HUES64 (cell line): ENCODE measurements around the gene TGFBR1.

Experiments
- H3K27ac ChIP-seq: 2 replicates; pipeline ENCODE4 v1.7.0; 2013; ENCODE audit warnings: low read depth, low read length, inconsistent platforms
- H3K27me3 ChIP-seq: 2 replicates; pipeline ENCODE4 v1.6.1; 2013; ENCODE audit warnings: mild to moderate bottlenecking, low read length; ENCODE audit not compliant: insufficient read depth
- H3K36me3 ChIP-seq: 2 replicates; pipeline ENCODE4 v1.6.1; 2013; ENCODE audit warnings: mild to moderate bottlenecking, low read length; ENCODE audit not compliant: insufficient read depth
- H3K4me1 ChIP-seq: 2 replicates; pipeline ENCODE4 v1.6.1; 2013; ENCODE audit warnings: mild to moderate bottlenecking, low read length, moderate library complexity; ENCODE audit not compliant: insufficient read depth
- H3K4me3 ChIP-seq: 2 replicates; pipeline ENCODE4 v1.5.1; 2013; ENCODE audit warnings: mild to moderate bottlenecking, low read length, moderate library complexity
- H3K9ac ChIP-seq: 2 replicates; pipeline ENCODE4 v1.6.1; 2013; ENCODE audit warnings: mild to moderate bottlenecking, low read depth, low read length
- H3K9me3 ChIP-seq: 2 replicates; pipeline ENCODE4 v1.6.1; 2013; ENCODE audit warnings: low read depth, low read length; ENCODE audit not compliant: insufficient read depth
- WGBS: fragments of 150-250, 120-280 bp; methylation state at CpG from one replicate; pipeline ENCODE4 v1.1.7; 2013; ENCODE audit warnings: missing lambda C conversion rate; 5-methylcytosine and 5-hydroxymethylcytosine counted together

The TGFBR1 gene

DNA sequence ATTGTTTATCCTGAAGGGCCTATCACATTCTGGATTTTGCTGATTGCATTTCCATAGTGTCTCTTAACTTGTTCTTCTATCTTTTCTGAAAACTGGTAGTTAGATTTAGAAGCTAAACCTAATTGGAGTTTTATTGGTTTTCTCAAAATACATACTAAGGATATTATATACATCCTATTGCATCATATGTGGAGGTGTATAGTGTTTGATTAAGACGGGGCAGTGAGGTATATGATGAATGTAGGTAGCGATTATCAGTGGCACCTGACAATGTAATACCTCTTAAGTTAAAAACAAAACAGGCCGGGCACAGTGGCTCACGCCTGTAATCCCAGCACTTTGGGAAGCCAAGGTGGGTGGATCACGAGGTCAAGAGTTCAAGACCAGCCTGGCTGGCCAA, 35.0 kb downstream of the TGFBR1 start:
- Histone ChIP-seq H3K27me3 (no peaks in the 10 kb centered on the region), H3K9ac (no peak overlapping the region), H3K36me3 (peaks cover 66% of the 10 kb centered on the region), H3K9me3 (no peaks in the 10 kb centered on the region), H3K4me1 (peaks cover 4% of the 10 kb centered on the region; the same call in 1 of the 2 replicates), H3K27ac (no peak overlapping the region), H3K4me3 (no peak overlapping the region)
- 92% methylated on average over 5 of the region's 5 CpGs for WGBS

DNA sequence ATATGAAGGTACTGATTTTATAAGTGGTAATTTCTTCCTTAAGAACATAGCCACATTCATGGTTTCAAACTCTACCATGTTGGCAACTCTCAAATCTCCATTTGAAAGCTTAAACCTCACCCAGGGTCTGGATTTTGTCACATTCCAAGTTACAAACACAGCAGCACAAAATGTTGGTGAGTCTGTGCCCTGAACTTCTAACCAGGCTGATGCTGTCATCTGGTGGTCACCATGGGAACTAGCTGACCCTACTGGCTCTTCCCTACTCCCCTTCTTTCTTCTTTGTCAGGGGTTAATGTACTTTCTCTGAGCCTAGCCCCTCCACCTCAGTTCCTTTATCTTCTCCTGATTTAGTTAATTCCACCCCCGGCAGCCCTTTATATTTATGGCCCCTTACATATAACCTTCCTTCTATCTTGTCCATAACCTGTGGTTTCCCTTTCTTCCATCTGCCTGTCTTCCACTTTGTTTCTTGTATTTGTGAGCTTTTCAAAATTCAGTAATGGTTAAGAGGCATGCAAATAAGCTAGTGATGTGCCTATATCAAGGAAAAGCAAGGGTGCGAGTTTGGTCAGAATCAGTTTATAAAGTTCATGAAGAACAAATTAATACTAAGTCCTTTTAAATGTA, 35.9 kb downstream of the TGFBR1 start:
- Histone ChIP-seq H3K4me3 (no peak overlapping the region), H3K27ac (no peak overlapping the region), H3K27me3 (no peaks in the 10 kb centered on the region), H3K4me1 (peaks cover 4% of the 10 kb centered on the region; the same call in 1 of the 2 replicates), H3K9me3 (no peaks in the 10 kb centered on the region), H3K36me3 (peaks cover 76% of the 10 kb centered on the region), H3K9ac (no peak overlapping the region)
- 95% methylated on average over 2 of the region's 2 CpGs for WGBS

DNA sequence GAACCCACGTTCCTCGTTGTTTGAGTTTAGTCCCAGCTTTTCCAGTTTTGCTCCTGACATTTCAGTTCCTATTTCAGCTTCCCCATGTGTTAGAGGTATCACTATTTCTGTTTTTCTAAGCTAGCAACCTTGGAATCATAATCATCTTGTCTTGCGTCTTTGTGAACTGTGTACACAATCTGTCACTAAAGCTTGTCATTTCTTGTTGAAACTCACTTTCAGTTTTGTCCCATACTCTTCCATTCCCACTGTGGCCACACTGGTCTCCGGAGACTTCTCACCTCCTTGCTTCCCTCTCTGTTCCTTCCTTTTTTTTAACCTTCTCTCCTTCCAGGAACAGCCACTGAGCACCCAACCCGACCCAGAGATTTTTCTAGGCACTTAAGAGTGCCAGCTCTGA, 36.9 kb downstream of the TGFBR1 start:
- peaks cover 86% of the 10 kb centered on the region for H3K36me3 ChIP-seq
- H3K9ac ChIP-seq: no peak overlapping the region
- no peaks in the 10 kb centered on the region for H3K9me3 ChIP-seq
- H3K4me1 ChIP-seq: peaks cover 4% of the 10 kb centered on the region; the same call in 1 of the 2 replicates
- H3K27me3 ChIP-seq: no peaks in the 10 kb centered on the region
- no peak overlapping the region for H3K4me3 ChIP-seq
- H3K27ac ChIP-seq: no peak overlapping the region
- 89% methylated on average over 5 of the region's 5 CpGs for WGBS

DNA sequence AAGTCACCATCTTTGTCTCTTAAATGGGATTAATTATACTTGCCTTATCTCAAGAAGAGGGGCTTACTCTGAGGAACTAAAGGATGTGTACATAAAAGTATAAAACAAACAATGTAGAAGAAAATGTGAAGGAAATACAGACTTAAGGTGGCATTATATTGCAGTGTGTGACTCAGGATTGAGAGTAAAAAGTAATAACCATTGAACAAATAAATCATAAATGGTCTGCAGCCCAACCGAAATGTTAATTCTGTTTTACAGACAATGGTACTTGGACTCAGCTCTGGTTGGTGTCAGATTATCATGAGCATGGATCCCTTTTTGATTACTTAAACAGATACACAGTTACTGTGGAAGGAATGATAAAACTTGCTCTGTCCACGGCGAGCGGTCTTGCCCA, 37.4 kb downstream of the TGFBR1 start:
- Histone ChIP-seq H3K9ac (no peak overlapping the region), H3K27me3 (no peaks in the 10 kb centered on the region), H3K27ac (no peak overlapping the region), H3K4me3 (no peak overlapping the region), H3K4me1 (peaks cover 4% of the 10 kb centered on the region; the same call in 1 of the 2 replicates), H3K9me3 (no peaks in the 10 kb centered on the region), H3K36me3 (peaks cover 87% of the 10 kb centered on the region)
- whole genome bisulfite sequencing: 71% methylated on average over 4 of the region's 4 CpGs

DNA sequence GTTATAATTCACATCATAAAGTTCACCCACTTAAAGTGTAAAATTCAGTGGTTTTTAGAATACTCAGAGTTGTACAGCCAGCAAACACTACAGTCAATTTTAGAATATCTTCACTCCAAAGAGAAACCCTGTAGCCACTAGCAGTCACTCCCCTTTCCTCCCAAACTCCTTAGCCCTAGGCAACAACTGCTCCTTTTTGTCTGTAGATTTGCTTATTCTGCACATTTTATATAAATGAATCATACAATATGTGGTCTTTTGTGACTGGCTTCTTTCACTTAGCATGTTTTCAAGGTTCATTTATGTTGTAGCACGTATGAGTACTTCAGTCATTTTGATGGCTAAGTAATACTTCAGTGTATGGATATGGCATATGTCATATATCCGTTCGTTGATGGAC, 38.7 kb downstream of the TGFBR1 start:
- Histone ChIP-seq H3K4me1 (peaks cover 4% of the 10 kb centered on the region; the same call in 1 of the 2 replicates), H3K9me3 (no peaks in the 10 kb centered on the region), H3K9ac (no peak overlapping the region), H3K4me3 (no peak overlapping the region), H3K27ac (no peak overlapping the region), H3K36me3 (peaks cover 87% of the 10 kb centered on the region), H3K27me3 (no peaks in the 10 kb centered on the region)
- WGBS: 95% methylated on average over 3 of the region's 3 CpGs

GRCh38 chr9:99144966-99145365, 40.1 kb downstream of the TGFBR1 start:
- peaks cover 15% of the 10 kb centered on the region for H3K4me1 ChIP-seq
- no peaks in the 10 kb centered on the region for H3K27me3 ChIP-seq
- H3K36me3 ChIP-seq: peaks cover 95% of the 10 kb centered on the region
- WGBS: 86% methylated on average over 4 of the region's 4 CpGs
- H3K9me3 ChIP-seq: no peaks in the 10 kb centered on the region
- no peak overlapping the region for H3K4me3 ChIP-seq
- H3K9ac ChIP-seq: no peak overlapping the region
- H3K27ac ChIP-seq: no peak overlapping the region

GRCh38 chr9:99146574-99146973, 41.7 kb downstream of the TGFBR1 start:
- Histone ChIP-seq H3K4me3 (no peak overlapping the region), H3K36me3 (peaks cover 90% of the 10 kb centered on the region), H3K9ac (no peak overlapping the region), H3K27ac (no peak overlapping the region), H3K4me1 (peaks cover 14% of the 10 kb centered on the region), H3K27me3 (no peaks in the 10 kb centered on the region), H3K9me3 (no peaks in the 10 kb centered on the region)
- WGBS: 97% methylated on average over 4 of the region's 4 CpGs

GRCh38 chr9:99147177-99147576, 42.3 kb downstream of the TGFBR1 start:
- Histone ChIP-seq H3K9me3 (no peaks in the 10 kb centered on the region), H3K9ac (no peak overlapping the region), H3K4me1 (peaks cover 14% of the 10 kb centered on the region), H3K36me3 (peaks cover 89% of the 10 kb centered on the region), H3K27me3 (no peaks in the 10 kb centered on the region), H3K4me3 (no peak overlapping the region), H3K27ac (no peak overlapping the region)

- WGBS: 93% methylated on average over 7 of the region's 8 CpGs
- Histone ChIP-seq H3K36me3 (peaks cover 56% of the 10 kb centered on the region), H3K27me3 (no peaks in the 10 kb centered on the region), H3K27ac (no peak overlapping the region), H3K9me3 (no peaks in the 10 kb centered on the region), H3K4me3 (no peak overlapping the region), H3K4me1 (peaks cover 14% of the 10 kb centered on the region), H3K9ac (no peak overlapping the region)
These were observed 45.7 kb downstream of the TGFBR1 start for GRCh38 chr9:99150451-99151171.

DNA sequence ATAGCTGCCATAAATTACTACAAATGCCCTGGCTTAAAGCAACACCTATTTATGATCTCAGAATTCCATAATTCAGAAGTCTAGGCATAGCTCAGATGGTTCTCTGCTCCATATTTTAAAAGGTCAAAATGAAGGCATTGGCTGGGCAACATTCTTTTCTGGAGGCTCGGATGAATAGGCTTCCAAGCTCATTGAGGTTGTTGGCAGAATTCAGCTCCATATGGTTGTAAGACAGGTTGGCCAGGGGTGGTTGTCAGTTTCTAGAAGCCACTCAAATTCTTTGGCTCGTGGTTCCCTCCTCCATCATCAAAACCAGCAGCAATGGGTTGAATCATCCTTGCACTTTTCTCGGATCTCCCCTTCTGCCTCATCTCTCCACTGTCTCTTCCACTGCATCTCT, 49.4 kb downstream of the TGFBR1 start:
- Histone ChIP-seq H3K4me1 (peaks cover 9% of the 10 kb centered on the region), H3K36me3 (peaks cover 18% of the 10 kb centered on the region), H3K4me3 (no peak overlapping the region), H3K27ac (no peak overlapping the region), H3K9ac (no peak overlapping the region), H3K27me3 (no peaks in the 10 kb centered on the region), H3K9me3 (no peaks in the 10 kb centered on the region)
- 87% methylated on average over 3 of the region's 3 CpGs for WGBS

DNA sequence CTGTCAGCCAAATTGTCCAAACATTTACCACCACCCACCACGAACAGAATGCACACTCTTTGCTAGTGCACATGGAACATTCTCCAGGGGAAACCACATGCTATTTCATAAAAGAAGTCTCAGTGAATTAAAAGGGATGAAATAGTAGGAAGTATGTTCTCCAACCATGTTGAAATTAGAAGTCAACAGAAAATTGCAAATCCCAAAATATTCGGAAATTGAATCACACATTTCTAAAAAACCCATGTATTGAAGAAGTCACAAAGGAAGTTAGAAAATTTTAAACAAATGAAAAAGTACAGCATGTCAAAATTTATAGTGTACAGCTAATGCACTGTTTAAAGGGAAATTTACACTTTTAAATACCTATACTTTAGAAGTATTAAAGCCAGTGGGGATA, 50.8 kb downstream of the TGFBR1 start:
- WGBS: 100% methylated on average over 1 of the region's 2 CpGs
- Histone ChIP-seq H3K4me1 (no peaks in the 10 kb centered on the region), H3K27ac (no peak overlapping the region), H3K9ac (no peak overlapping the region), H3K36me3 (peaks cover 8% of the 10 kb centered on the region), H3K4me3 (no peak overlapping the region), H3K27me3 (no peaks in the 10 kb centered on the region), H3K9me3 (no peaks in the 10 kb centered on the region)
